Keratinocyte (primary cell): ENCODE results near the gene ATP6V1A. TPM values are rescaled to one million over a fixed set of nuclear protein-coding genes. Genes with fewer than 3 reads are reported as not detected.

Source experiments
- DNase-seq: peaks from one replicate; pipeline ENCODE4 v3.0.0-alpha.2; 2011; ENCODE audit warnings: low read depth, missing footprints, low spot score
- FAIRE-seq: peaks from 2 replicates; lab custom pipeline; 2011; peaks lifted over from hg19 to GRCh38; lab: Jason Lieb, UNC
- H2AFZ ChIP-seq: 2 replicates; pipeline ENCODE4 v1.6.0; 2012; ENCODE audit warnings: low read length, control low read depth, inconsistent platforms; ENCODE audit not compliant: control insufficient read depth
- H3K27ac ChIP-seq: 2 replicates; pipeline ENCODE4 v1.5.1; 2011; ENCODE audit warnings: low read length; ENCODE audit not compliant: control insufficient read depth, insufficient read depth
- H3K27me3 ChIP-seq: 3 replicates; pipeline ENCODE4 v1.6.0; 2011; ENCODE audit warnings: low read length; ENCODE audit not compliant: control insufficient read depth, insufficient read depth; ENCODE audit errors: extremely low read depth
- H3K36me3 ChIP-seq, 2 experiments: 2 replicates in 1 of 2; 3 replicates in 1 of 2; pipeline ENCODE4 v1.5.1; 2011; ENCODE audit warnings: low read length in 2 of 2, mild to moderate bottlenecking in 1 of 2; ENCODE audit not compliant: control insufficient read depth in 2 of 2, insufficient read depth in 2 of 2; ENCODE audit errors: extremely low read depth in 1 of 2
- H3K4me1 ChIP-seq: 3 replicates; pipeline ENCODE4 v1.5.1; 2011; ENCODE audit warnings: low read length; ENCODE audit not compliant: control insufficient read depth, insufficient read depth; ENCODE audit errors: extremely low read depth
- H3K4me2 ChIP-seq: 3 replicates; pipeline ENCODE4 v1.6.0; 2011; ENCODE audit warnings: low read depth, low read length; ENCODE audit not compliant: control insufficient read depth, insufficient read depth; ENCODE audit errors: extremely low read depth
- H3K4me3 ChIP-seq, 3 experiments: fragments of 200-600 bp in 1 of 3; sonication (generic) in 1 of 3; 2 replicates in 2 of 3; 3 replicates in 1 of 3; pipeline ENCODE4 v1.5.1; 2011 to 2016; ENCODE audit warnings: low read length in 3 of 3, mild to moderate bottlenecking in 3 of 3, control low read depth in 2 of 3, inconsistent platforms in 1 of 3, low read depth in 1 of 3, mixed read lengths in 1 of 3, mixed run types in 1 of 3, moderate library complexity in 1 of 3; ENCODE audit not compliant: control insufficient read depth in 2 of 3, insufficient read depth in 2 of 3; ENCODE audit errors: extremely low read depth in 1 of 3
- H3K79me2 ChIP-seq: 2 replicates; pipeline ENCODE4 v1.6.0; 2012; ENCODE audit warnings: low read length; ENCODE audit not compliant: control insufficient read depth, insufficient read depth
- H3K9ac ChIP-seq: 3 replicates; pipeline ENCODE4 v1.6.0; 2011; ENCODE audit warnings: low read length; ENCODE audit not compliant: control insufficient read depth, insufficient read depth; ENCODE audit errors: extremely low read depth
- H3K9me1 ChIP-seq: 3 replicates; pipeline ENCODE4 v1.6.0; 2011; ENCODE audit warnings: low read length; ENCODE audit not compliant: control insufficient read depth, insufficient read depth; ENCODE audit errors: extremely low read depth
- H3K9me3 ChIP-seq: 2 replicates; pipeline ENCODE4 v1.5.1; 2012; ENCODE audit warnings: low read depth, low read length; ENCODE audit not compliant: control insufficient read depth
- H4K20me1 ChIP-seq: 3 replicates; pipeline ENCODE4 v1.6.0; 2011; ENCODE audit warnings: low read length; ENCODE audit not compliant: control insufficient read depth, insufficient read depth; ENCODE audit errors: extremely low read depth
- CTCF ChIP-seq, 3 experiments: IDR thresholded peaks in 1 of 3; conservative IDR thresholded peaks in 1 of 3; optimal IDR thresholded peaks in 1 of 3; 2 replicates in 2 of 3; 3 replicates in 1 of 3; pipeline versions ENCODE3 to v1.5.1; 2011; ENCODE audit warnings: low read length in 3 of 3, mild to moderate bottlenecking in 3 of 3, moderate library complexity in 2 of 3, control low read depth in 1 of 3, inconsistent platforms in 1 of 3; ENCODE audit not compliant: insufficient read depth in 2 of 3; ENCODE audit errors: extremely low read depth in 1 of 3
- EZH2 ChIP-seq: IDR thresholded peaks from one replicate; pipeline ENCODE4 v1.6.1; 2012; ENCODE audit warnings: inconsistent platforms, mild to moderate bottlenecking, low read length, moderate library complexity
- dilution Hi-C: fragments of 300-500 bp; cut with MboI; formaldehyde crosslinking; loops from one replicate; pipeline ENCODE4 v1.7.0; 2020; ENCODE audit warnings: low sequenced_read_pairs; ENCODE audit not compliant: extremely low pct_ligation_motif_present
- polyA plus RNA-seq, 5 experiments: library from polyadenylated mRNA; depleted of rRNA in 3 of 5; stranded (reverse) in 3 of 5; stranded (forward) in 1 of 5; unstranded in 1 of 5; fragments of >200 nt; gene quantifications; 1 replicate in 1 of 5; 2 replicates in 3 of 5; 3 replicates in 1 of 5; pipeline versions ENCODE4 v1.2.1 to v1.2.3, GENCODE V29; 2011 to 2012; ENCODE audit warnings: missing spikeins in 2 of 5, low read depth in 1 of 5, low replicate concordance in 1 of 5

Gene ATP6V1A
- polyA plus RNA-seq, 1 donor (not counting 4 experiments of a cell fraction or from before 2014, with no cell fraction given): 35.8 TPM

GRCh38 chr3:113714702-113715101 lies 32.1 kb upstream of the ATP6V1A start:
- H4K20me1 ChIP-seq: no peaks in the 10 kb centered on the region
- H3K27ac ChIP-seq: no peak overlapping the region
- H2AFZ ChIP-seq: no peak overlapping the region
- no peaks in the 10 kb centered on the region for H3K9me1 ChIP-seq
- DNase-seq: no peak
- no peak for TF ChIP-seq CTCF (optimal IDR thresholded peaks at IDR 0.05 in 1 of 3, IDR thresholded peaks at IDR 0.05 in 1 of 3, conservative IDR thresholded peaks at IDR 0.05 in 1 of 3; ENCODE audit: extremely low read depth in 1 of 3, insufficient read depth in 2 of 3, low read length in 3 of 3)
- no peak for TF ChIP-seq EZH2
- no peaks in the 10 kb centered on the region for H3K79me2 ChIP-seq
- no peak overlapping the region for H3K9ac ChIP-seq
- no peaks in the 10 kb centered on the region for H3K9me3 ChIP-seq
- dilution Hi-C loops: no loop called here
- H3K27me3 ChIP-seq: no peaks in the 10 kb centered on the region
- no peak overlapping the region for H3K4me3 ChIP-seq
- no peak for FAIRE-seq
- peaks cover 3% of the 10 kb centered on the region for H3K4me1 ChIP-seq
- H3K4me2 ChIP-seq: no peak overlapping the region
- H3K36me3 ChIP-seq: peaks cover 0 to 2% of the 10 kb centered on the region in 2 experiments

GRCh38 chr3:113717308-113717707 lies 29.5 kb upstream of the ATP6V1A start:
- DNase-seq (no peak), FAIRE-seq (no peak)
- H3K27ac ChIP-seq: no peak overlapping the region
- no peak overlapping the region for H3K9ac ChIP-seq
- H4K20me1 ChIP-seq: no peaks in the 10 kb centered on the region
- dilution Hi-C loops: no loop called here
- H3K9me1 ChIP-seq: no peaks in the 10 kb centered on the region
- H3K79me2 ChIP-seq: no peaks in the 10 kb centered on the region
- H3K4me3 ChIP-seq: no peak overlapping the region
- no peak overlapping the region for H2AFZ ChIP-seq
- H3K4me1 ChIP-seq: peaks cover 3% of the 10 kb centered on the region
- H3K9me3 ChIP-seq: no peaks in the 10 kb centered on the region
- H3K4me2 ChIP-seq: no peak overlapping the region
- peaks cover 5 to 7% of the 10 kb centered on the region in 2 experiments for H3K36me3 ChIP-seq
- TF ChIP-seq EZH2 (no peak), CTCF (optimal IDR thresholded peaks at IDR 0.05 in 1 of 3, IDR thresholded peaks at IDR 0.05 in 1 of 3, conservative IDR thresholded peaks at IDR 0.05 in 1 of 3; ENCODE audit: extremely low read depth in 1 of 3, insufficient read depth in 2 of 3, low read length in 3 of 3) (no peak)
- no peaks in the 10 kb centered on the region for H3K27me3 ChIP-seq
